Right lobe of liver (tissue), 4 donors: ENCODE measurements around the gene GLYR1.

ENCODE experiments used
- CTCF ChIP-seq, 4 donors: fragments of 200-600 bp in 3 of 4; fragments of 450-650 bp in 1 of 4; IDR thresholded peaks; one replicate each; pipeline versions ENCODE4 v1.5.1 to v1.8.0; 2016 to 2022; ENCODE audit warnings: antibody characterized with exemption in 4 of 4, mild to moderate bottlenecking in 2 of 4
- POLR2A ChIP-seq: fragments of 450-650 bp; IDR thresholded peaks from one replicate; pipeline ENCODE4 v1.6.1; 2017; ENCODE audit warnings: antibody characterized with exemption, mild to moderate bottlenecking
- donor health status: DM: no; HTN: no; CAD: no.
- donor health status: DM: no; HTN: no; CAD: no.
- donor health status: DM: no; HTN: yes; CAD: no.

- TF ChIP-seq CTCF (IDR thresholded peaks at IDR 0.05), result no peak
- TF ChIP-seq POLR2A, result no peak
Measured at GRCh38 chr16:4763791-4764190, 83.3 kb downstream of the GLYR1 start.
